HG02840 (cell line): Measurements from ENCODE around the gene HVCN1.
"Not testable (repeated sequence)": the region's sequence is repeated elsewhere in the genome, so short reads cannot be mapped to it uniquely, and the experiment has no call there.

Source experiments
- ATAC-seq: cut with Tn5 transposase; IDR thresholded peaks from one replicate; pipeline ENCODE4 v1.9.1; 2021; ENCODE audit warnings: mild to moderate bottlenecking, moderate library complexity, moderate number of reproducible peaks; ENCODE audit not compliant: unreplicated experiment, low FRiP score

HVCN1 gene

GRCh38 chr12:110622582-110622981, 66.3 kb downstream of the HVCN1 start:
- ATAC-seq, result no peak

- no peak for ATAC-seq
Observed at GRCh38 chr12:110619534-110619953, 69.4 kb downstream of the HVCN1 start.

DNA sequence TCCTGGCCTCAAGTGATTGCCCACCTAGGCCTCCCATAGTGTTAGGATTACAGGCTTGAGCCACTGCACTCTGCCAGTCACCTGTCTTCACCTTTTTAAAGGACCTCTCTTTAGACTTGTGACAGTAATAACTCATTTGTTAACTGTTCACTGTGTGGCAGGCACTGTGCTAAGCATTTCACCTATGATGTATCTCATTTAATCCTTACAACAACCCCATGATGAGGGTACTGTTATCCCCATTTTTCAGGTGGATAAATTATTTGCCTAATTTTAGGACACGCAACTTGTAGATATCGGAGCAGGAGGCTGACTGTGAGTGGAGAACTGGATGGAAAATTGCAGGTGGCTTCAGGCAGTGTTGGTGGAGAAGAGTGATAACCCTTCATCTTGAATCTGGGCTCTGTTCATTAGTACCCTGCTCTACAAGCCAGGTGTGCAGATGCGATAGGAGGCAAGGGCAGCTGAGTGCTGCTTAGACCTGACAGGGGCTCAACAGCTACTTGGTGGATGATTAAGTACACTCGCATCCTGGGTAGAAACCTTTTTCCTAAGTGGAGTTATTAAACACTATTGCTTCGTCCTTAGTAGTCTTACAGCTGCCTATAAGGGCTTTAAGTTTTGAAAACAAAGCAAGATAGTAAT, 72.3 kb downstream of the HVCN1 start:
- ATAC-seq, result no peak

- no peak for ATAC-seq
Observed at GRCh38 chr12:110615171-110615570, 73.7 kb downstream of the HVCN1 start.

DNA sequence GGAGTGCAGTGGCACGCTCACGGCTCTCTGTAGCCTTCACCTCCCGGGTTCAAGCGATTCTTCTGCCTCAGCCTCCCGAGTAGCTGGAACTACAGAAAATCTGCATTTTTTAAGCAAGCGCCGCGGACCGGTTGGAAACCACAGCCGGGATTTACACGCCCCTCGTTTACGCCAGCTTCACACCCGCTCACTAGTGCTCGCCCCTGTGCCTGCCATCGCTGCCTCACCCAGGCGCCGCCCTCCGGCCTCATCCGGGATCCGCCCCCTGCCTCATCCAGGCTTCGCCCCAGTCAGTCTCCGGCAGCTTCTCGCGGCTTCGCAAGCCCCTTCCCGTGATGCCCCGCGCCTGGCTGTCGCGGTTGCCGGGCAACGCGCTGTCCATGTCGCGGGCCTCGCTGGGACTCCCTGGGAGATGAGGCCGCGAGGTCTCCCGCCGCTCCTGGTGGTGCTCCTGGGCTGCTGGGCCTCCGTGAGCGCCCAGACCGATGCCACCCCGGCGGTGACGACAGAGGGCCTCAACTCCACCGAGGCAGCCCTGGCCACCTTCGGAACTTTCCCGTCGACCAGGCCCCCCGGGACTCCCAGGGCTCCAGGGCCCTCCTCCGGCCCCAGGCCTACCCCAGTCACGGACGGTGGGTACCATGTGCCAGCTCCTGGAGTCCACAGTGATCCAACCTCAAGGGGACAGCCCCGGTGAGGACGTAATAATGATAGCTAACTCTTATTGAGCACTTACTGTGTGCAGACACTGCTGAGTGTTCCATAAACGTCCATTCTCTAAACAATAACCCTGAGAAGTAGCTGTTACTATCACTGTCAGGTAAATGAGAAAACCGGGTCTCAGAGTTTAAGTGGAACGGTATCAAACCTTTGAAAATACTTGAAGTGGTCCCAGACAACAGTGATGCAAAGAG, 74.9 kb downstream of the HVCN1 start, which contains the start of gene TCTN1:
Gene TCTN1, plus strand, starts transcription at position 359 of the 914 bp plus-strand sequence. Its CDS starts 54 bp downstream, at position 413.
- peak; percentile 91 for ATAC-seq

- ATAC-seq, result no peak
Observed at GRCh38 chr12:110613071-110613770, 75.7 kb downstream of the HVCN1 start.

GRCh38 chr12:110606253-110606611, 82.7 kb downstream of the HVCN1 start:
- no peak for ATAC-seq

DNA sequence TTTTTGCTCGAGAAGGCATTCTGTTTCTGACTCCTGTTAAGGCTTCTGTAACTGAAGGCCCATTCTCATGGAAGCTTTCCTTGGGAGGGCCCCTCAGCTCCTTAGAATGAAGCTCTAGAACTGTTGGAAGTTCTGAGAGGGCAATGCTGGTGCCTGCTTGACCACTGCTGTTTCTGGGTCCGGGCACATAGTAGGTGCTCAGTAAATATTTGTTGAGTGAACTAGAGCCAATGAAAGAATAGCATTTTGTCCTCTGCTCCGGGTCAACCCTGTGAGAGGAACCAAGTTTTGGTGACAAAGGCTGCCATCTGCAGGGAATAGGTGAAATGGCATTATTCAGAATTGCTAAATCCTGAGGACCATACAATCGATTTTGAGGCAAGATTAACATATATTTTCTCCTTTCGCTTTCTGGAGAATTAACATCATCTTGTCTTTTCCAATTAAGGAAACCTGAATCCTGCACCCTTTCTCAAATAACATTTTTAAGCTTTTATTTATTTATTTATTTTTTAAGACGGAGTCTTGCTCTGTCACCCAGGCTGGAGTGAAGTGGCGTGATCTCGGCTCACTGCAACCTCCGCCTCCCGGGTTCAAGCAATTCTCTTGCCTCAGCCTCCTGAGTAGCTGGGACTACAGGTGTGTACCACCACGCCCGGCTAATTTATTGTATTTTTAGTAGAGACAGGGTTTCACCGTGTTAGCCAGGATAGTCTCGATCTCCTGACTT, 86.7 kb downstream of the HVCN1 start:
- not testable (repeated sequence) for ATAC-seq

- ATAC-seq, result no peak
Observed at GRCh38 chr12:110600254-110600653, 88.7 kb downstream of the HVCN1 start.

DNA sequence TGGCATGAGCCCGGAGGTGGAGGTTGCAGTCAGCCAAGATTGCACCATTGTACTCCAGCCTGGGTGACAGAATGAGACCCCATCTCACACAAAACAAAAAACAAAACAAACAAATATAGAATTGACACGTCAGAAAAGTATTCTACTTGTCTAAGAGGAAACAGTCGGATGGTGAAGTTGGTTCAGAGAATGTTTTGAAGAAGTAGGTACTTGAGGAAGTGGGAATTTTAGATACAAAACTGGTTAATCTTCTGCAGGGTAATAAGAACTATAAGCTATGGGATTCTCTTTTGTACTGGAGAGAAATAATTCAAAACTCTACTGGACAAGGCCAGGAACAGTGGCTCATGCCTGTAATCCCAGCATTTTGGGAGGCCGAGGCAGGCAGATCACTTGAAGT, 89.6 kb downstream of the HVCN1 start:
- no peak for ATAC-seq
